Putamen (tissue), 1 donor: ENCODE results near the gene NOM1.
A peak's percentile ranks its signal among the peaks of the same experiment; 100 is the strongest.
"Not testable (repeated sequence)": the region's sequence is repeated elsewhere in the genome, so short reads cannot be mapped to it uniquely, and the experiment has no call there.

Experiments
- DNase-seq: peaks from one replicate; pipeline ENCODE4 v3.0.0-alpha.2; 2016; ENCODE audit warnings: low spot score

The NOM1 gene

GRCh38 chr7:156940421-156941122 lies 8.9 kb upstream of the NOM1 start:
- no peak for DNase-seq

GRCh38 chr7:156941393-156942182 lies 7.9 kb upstream of the NOM1 start:
- DNase-seq: no peak

- DNase-seq: no peak
These were observed 6.8 kb upstream of the NOM1 start for GRCh38 chr7:156942708-156943090.

- DNase-seq: no peak
These were observed 6.1 kb upstream of the NOM1 start for GRCh38 chr7:156943091-156944041.

- DNase-seq: no peak
These were observed 4.6 kb upstream of the NOM1 start for GRCh38 chr7:156944876-156945275.

- peak; percentile 49 for DNase-seq
These were observed 2.2 kb upstream of the NOM1 start for GRCh38 chr7:156947120-156947843.

- DNase-seq: no peak
These were observed 1.2 kb upstream of the NOM1 start for GRCh38 chr7:156948361-156948760.

GRCh38 chr7:156950381-156950858 lies 908 bp downstream of the NOM1 start:
- no peak for DNase-seq

GRCh38 chr7:156953215-156953614 lies 3.7 kb downstream of the NOM1 start:
- not testable (repeated sequence) for DNase-seq

GRCh38 chr7:156954941-156955340 lies 5.4 kb downstream of the NOM1 start:
- DNase-seq: no peak

GRCh38 chr7:156956727-156957126 lies 7.2 kb downstream of the NOM1 start:
- no peak for DNase-seq

GRCh38 chr7:156962145-156962544 lies 12.6 kb downstream of the NOM1 start:
- DNase-seq: no peak

- DNase-seq: no peak
These were observed 13.4 kb downstream of the NOM1 start for GRCh38 chr7:156962897-156963296.

- DNase-seq: no peak
These were observed 14.0 kb downstream of the NOM1 start for GRCh38 chr7:156963472-156963871.

- DNase-seq: peak; percentile 43
These were observed 15.5 kb downstream of the NOM1 start for GRCh38 chr7:156964971-156965370.

GRCh38 chr7:156966387-156966786 lies 16.9 kb downstream of the NOM1 start:
- DNase-seq: no peak

- DNase-seq: no peak
These were observed 18.7 kb downstream of the NOM1 start for GRCh38 chr7:156968183-156968582.

- DNase-seq: no peak
These were observed 20.5 kb downstream of the NOM1 start for GRCh38 chr7:156969972-156970420.

GRCh38 chr7:156975620-156976019 lies 26.1 kb downstream of the NOM1 start:
- DNase-seq: no peak

GRCh38 chr7:156979007-156979606 lies 29.6 kb downstream of the NOM1 start:
- DNase-seq: no peak

- no peak for DNase-seq
These were observed 30.2 kb downstream of the NOM1 start for GRCh38 chr7:156979711-156980110.
